ENCODE results near the gene NDST4. TPM values are rescaled to one million over a fixed set of nuclear protein-coding genes. Genes with fewer than 3 reads are reported as not detected.

The NDST4 gene
- total and polyA plus RNA-seq, 2 donors from 2014 or later = not detected

GRCh38 chr4:115121351-115122043, 8.1 kb upstream of the NDST4 start:
- DNase-seq (no peak), FAIRE-seq (no peak)
- no peaks in the 10 kb centered on the region for H3K9me3 ChIP-seq (ENCODE audit: control insufficient read depth in 2 of 3, insufficient read depth in 1 of 3, low read length in 3 of 3)
- H3K27ac ChIP-seq (ENCODE audit: low read depth in 2 of 2, low read length in 2 of 2) = no peak overlapping the region
- H3K36me3 ChIP-seq (ENCODE audit: control insufficient read depth in 2 of 3, insufficient read depth in 3 of 3, low read length in 3 of 3) = no peaks in the 10 kb centered on the region
- H3K4me3 ChIP-seq (ENCODE audit: low read length in 3 of 3) = no peak overlapping the region
- TF ChIP-seq, protein P1, sequence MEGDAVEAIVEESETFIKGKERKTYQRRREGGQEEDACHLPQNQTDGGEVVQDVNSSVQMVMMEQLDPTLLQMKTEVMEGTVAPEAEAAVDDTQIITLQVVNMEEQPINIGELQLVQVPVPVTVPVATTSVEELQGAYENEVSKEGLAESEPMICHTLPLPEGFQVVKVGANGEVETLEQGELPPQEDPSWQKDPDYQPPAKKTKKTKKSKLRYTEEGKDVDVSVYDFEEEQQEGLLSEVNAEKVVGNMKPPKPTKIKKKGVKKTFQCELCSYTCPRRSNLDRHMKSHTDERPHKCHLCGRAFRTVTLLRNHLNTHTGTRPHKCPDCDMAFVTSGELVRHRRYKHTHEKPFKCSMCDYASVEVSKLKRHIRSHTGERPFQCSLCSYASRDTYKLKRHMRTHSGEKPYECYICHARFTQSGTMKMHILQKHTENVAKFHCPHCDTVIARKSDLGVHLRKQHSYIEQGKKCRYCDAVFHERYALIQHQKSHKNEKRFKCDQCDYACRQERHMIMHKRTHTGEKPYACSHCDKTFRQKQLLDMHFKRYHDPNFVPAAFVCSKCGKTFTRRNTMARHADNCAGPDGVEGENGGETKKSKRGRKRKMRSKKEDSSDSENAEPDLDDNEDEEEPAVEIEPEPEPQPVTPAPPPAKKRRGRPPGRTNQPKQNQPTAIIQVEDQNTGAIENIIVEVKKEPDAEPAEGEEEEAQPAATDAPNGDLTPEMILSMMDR (IDR thresholded peaks at IDR 0.05; ENCODE audit: borderline replicate concordance, extremely low read depth, insufficient read depth) = no peak
- no peaks in the 10 kb centered on the region for H3K4me1 ChIP-seq (ENCODE audit: control insufficient read depth in 2 of 3, insufficient read depth in 2 of 3, low read depth in 1 of 3, low read length in 3 of 3)
- no peak overlapping the region for H3K9ac ChIP-seq (ENCODE audit: low read length in 3 of 3)
- intact Hi-C loops (cut with DNase I) = no loop called here
- H3K27me3 ChIP-seq (ENCODE audit: control insufficient read depth, insufficient read depth, low read length) = no peaks in the 10 kb centered on the region

- H3K27me3 ChIP-seq (ENCODE audit: control insufficient read depth, insufficient read depth, low read length) = no peaks in the 10 kb centered on the region
- H3K27ac ChIP-seq (ENCODE audit: low read depth in 2 of 2, low read length in 2 of 2) = no peak overlapping the region
- intact Hi-C loops (cut with DNase I) = no loop called here
- FAIRE-seq = no peak
- DNase-seq = no peak
- no peaks in the 10 kb centered on the region for H3K36me3 ChIP-seq (ENCODE audit: control insufficient read depth in 2 of 3, insufficient read depth in 3 of 3, low read length in 3 of 3)
- no peak overlapping the region for H3K9ac ChIP-seq (ENCODE audit: low read length in 3 of 3)
- H3K4me1 ChIP-seq (ENCODE audit: control insufficient read depth in 2 of 3, insufficient read depth in 2 of 3, low read depth in 1 of 3, low read length in 3 of 3) = no peaks in the 10 kb centered on the region
- TF ChIP-seq, protein P1 (IDR thresholded peaks at IDR 0.05; ENCODE audit: borderline replicate concordance, extremely low read depth, insufficient read depth) = no peak
- no peak overlapping the region for H3K4me3 ChIP-seq (ENCODE audit: low read length in 3 of 3)
- H3K9me3 ChIP-seq (ENCODE audit: control insufficient read depth in 2 of 3, insufficient read depth in 1 of 3, low read length in 3 of 3) = no peaks in the 10 kb centered on the region
Measured at GRCh38 chr4:115119804-115120352, 6.5 kb upstream of the NDST4 start.

- DNase-seq (no peak), FAIRE-seq (no peak)
- no peaks in the 10 kb centered on the region for H3K27me3 ChIP-seq (ENCODE audit: control insufficient read depth, insufficient read depth, low read length)
- intact Hi-C loops (cut with DNase I) = no loop called here
- H3K9ac ChIP-seq (ENCODE audit: low read length in 3 of 3) = no peak overlapping the region
- no peaks in the 10 kb centered on the region for H3K36me3 ChIP-seq (ENCODE audit: control insufficient read depth in 2 of 3, insufficient read depth in 3 of 3, low read length in 3 of 3)
- no peaks in the 10 kb centered on the region for H3K9me3 ChIP-seq (ENCODE audit: control insufficient read depth in 2 of 3, insufficient read depth in 1 of 3, low read length in 3 of 3)
- no peak overlapping the region for H3K4me3 ChIP-seq (ENCODE audit: low read length in 3 of 3)
- TF ChIP-seq, protein P1 (IDR thresholded peaks at IDR 0.05; ENCODE audit: borderline replicate concordance, extremely low read depth, insufficient read depth) = no peak
- H3K27ac ChIP-seq (ENCODE audit: low read depth in 2 of 2, low read length in 2 of 2) = no peak overlapping the region
- H3K4me1 ChIP-seq (ENCODE audit: control insufficient read depth in 2 of 3, insufficient read depth in 2 of 3, low read depth in 1 of 3, low read length in 3 of 3) = no peaks in the 10 kb centered on the region
Measured at GRCh38 chr4:115117651-115118050, 4.2 kb upstream of the NDST4 start.

Data from kidney (tissue), 14 donors.